Activated naive CD4-positive, alpha-beta T cell treated with anti-CD3 and anti-CD28 coated beads for 36 hours (primary cell): Measurements from ENCODE around the gene GPD2. TPM values are rescaled to one million over a fixed set of nuclear protein-coding genes. Genes with fewer than 3 reads are reported as not detected.

Experiments used
- CTCF ChIA-PET: fragments of 350-600 bp; sonication (Branson Sonifier 250); formaldehyde crosslinking; loops from one replicate; lab custom pipeline; 2021; ENCODE audit warnings: antibody characterized with exemption; lab: Charles Lee
- DNase-seq: peaks from one replicate; pipeline ENCODE4 v3.0.0-alpha.2; 2020
- H3K27ac Mint-ChIP-seq: one replicate; pipeline ENCODE4 v1.8.0; 2021; ENCODE audit warnings: mild to moderate bottlenecking, mixed read lengths
- H3K27me3 Mint-ChIP-seq: one replicate; pipeline ENCODE4 v1.8.0; 2021; ENCODE audit warnings: low read depth, mixed read lengths
- H3K36me3 Mint-ChIP-seq: one replicate; pipeline ENCODE4 v1.8.0; 2021; ENCODE audit warnings: low read depth, mixed read lengths
- H3K4me1 Mint-ChIP-seq: one replicate; pipeline ENCODE4 v1.8.0; 2021; ENCODE audit warnings: low read depth, mixed read lengths
- H3K4me3 Mint-ChIP-seq: one replicate; pipeline ENCODE4 v1.8.0; 2021; ENCODE audit warnings: mild to moderate bottlenecking, moderate library complexity, mixed read lengths
- H3K9me3 Mint-ChIP-seq: one replicate; pipeline ENCODE4 v1.8.0; 2021; ENCODE audit warnings: mixed read lengths
- intact Hi-C: fragments of 100-400 bp; cut with micrococcal nuclease; formaldehyde crosslinking; loops from one replicate; pipeline ENCODE4 v1.15.1; 2023
- total RNA-seq, 2 experiments: library from RNA; stranded (reverse); gene quantifications; one replicate each; pipeline ENCODE4 v1.2.3, GENCODE V29; 2021

Gene GPD2
- total RNA-seq, 2 experiments from 2014 or later: 18.8 to 19.9 TPM

GRCh38 chr2:156541229-156541628, 105.0 kb downstream of the GPD2 start:
- H3K27me3 Mint-ChIP-seq: no peaks in the 10 kb centered on the region
- DNase-seq: no peak
- no peak overlapping the region for H3K27ac Mint-ChIP-seq
- CTCF ChIA-PET: no interaction called here
- no peak overlapping the region for H3K4me3 Mint-ChIP-seq
- peaks cover 3% of the 10 kb centered on the region for H3K9me3 Mint-ChIP-seq
- intact Hi-C loops: no loop called here
- peaks cover 39% of the 10 kb centered on the region for H3K4me1 Mint-ChIP-seq
- peaks cover 6% of the 10 kb centered on the region for H3K36me3 Mint-ChIP-seq

DNA sequence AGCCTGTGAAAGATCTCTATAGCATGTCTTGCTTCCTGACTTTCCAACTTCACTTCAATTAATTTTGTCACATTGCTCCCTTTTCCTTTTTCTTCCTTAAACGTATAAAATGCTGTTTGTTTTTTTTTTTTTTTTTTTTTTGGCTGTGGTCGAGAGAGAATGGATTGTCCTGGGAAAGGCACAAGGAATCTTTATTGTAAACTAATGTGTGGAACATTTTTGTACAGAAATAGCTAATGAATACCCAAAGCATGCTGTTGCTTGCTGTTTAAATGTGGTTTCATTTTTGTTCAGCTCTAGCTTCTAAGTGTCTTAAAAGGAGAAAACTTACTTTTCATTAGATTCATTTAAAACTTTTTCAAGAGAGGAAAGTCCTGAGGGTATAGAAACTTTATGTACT, 105.5 kb downstream of the GPD2 start:
- H3K36me3 Mint-ChIP-seq: peaks cover 6% of the 10 kb centered on the region
- peaks cover 37% of the 10 kb centered on the region for H3K4me1 Mint-ChIP-seq
- CTCF ChIA-PET: no interaction called here
- no peak overlapping the region for H3K4me3 Mint-ChIP-seq
- peaks cover 3% of the 10 kb centered on the region for H3K9me3 Mint-ChIP-seq
- no peaks in the 10 kb centered on the region for H3K27me3 Mint-ChIP-seq
- no peak for DNase-seq
- no peak overlapping the region for H3K27ac Mint-ChIP-seq
- intact Hi-C loops: no loop called here

- intact Hi-C loops: no loop called here
- no peak for DNase-seq
- H3K27ac Mint-ChIP-seq: no peak overlapping the region
- CTCF ChIA-PET: no interaction called here
- no peaks in the 10 kb centered on the region for H3K4me1 Mint-ChIP-seq
- H3K27me3 Mint-ChIP-seq: no peaks in the 10 kb centered on the region
- H3K9me3 Mint-ChIP-seq: peaks cover 2% of the 10 kb centered on the region
- H3K36me3 Mint-ChIP-seq: peaks cover 9% of the 10 kb centered on the region
- H3K4me3 Mint-ChIP-seq: no peak overlapping the region
Measured at GRCh38 chr2:156548413-156548812, 112.2 kb downstream of the GPD2 start.

DNA sequence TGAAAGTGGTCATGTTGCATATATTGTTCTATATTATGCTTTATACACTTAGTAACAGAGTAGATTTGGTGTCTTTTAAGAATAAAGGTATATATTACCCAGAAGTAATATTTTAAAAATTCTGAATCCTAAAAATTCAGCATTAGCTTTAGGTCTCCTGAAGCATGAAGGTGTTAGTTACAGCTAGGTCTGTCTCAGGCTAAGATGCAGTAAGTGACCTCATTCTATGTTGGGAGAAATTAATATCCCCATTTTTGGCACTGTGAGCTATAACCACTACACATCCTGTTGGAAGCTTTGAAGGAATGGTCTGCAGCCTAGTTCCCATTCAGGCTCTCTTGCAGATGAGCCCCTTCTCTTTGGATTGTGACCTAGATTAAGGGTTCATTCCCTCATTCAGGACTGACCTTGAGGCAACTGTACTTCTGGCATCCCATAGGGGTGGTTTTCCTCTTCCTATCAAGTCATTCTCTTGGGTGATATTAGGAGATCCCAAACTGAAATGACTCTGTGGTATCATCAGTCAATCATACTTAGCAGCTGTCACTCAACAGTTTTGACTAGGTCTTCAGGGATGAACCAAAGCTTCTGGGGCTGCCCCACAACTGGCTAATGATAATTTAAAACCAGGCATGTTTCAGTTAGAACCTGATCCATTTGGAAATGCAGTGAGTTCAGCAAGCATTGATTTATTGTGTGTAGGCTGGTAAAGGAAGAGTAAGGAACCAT, 117.7 kb downstream of the GPD2 start:
- H3K9me3 Mint-ChIP-seq: no peaks in the 10 kb centered on the region
- H3K4me1 Mint-ChIP-seq: no peaks in the 10 kb centered on the region
- intact Hi-C loops: no loop called here
- CTCF ChIA-PET: no interaction called here
- H3K4me3 Mint-ChIP-seq: no peak overlapping the region
- H3K27ac Mint-ChIP-seq: no peak overlapping the region
- no peak for DNase-seq
- H3K36me3 Mint-ChIP-seq: peaks cover 15% of the 10 kb centered on the region
- no peaks in the 10 kb centered on the region for H3K27me3 Mint-ChIP-seq

DNA sequence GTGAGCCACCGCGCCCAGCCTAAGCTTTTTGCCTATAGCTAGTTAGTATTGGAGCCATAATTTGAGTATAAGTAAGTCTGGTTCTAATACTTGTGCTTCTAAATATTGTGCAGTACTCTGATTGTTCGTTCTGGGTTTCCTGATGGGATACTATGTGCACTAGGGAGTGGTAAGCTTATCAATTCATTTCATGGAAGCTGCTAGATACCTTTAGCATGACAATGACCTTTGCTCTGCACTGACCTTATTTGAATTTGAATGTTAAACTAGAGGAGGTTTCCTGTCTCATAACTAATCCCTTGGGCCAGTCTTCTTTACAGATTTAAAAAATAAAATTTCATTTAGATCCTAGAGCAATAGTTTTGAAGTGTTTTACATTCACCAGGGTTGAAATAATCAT, 125.1 kb downstream of the GPD2 start:
- no peaks in the 10 kb centered on the region for H3K4me1 Mint-ChIP-seq
- H3K9me3 Mint-ChIP-seq: no peaks in the 10 kb centered on the region
- intact Hi-C loops: no loop called here
- DNase-seq: no peak
- no peaks in the 10 kb centered on the region for H3K27me3 Mint-ChIP-seq
- peaks cover 13% of the 10 kb centered on the region for H3K36me3 Mint-ChIP-seq
- no peak overlapping the region for H3K4me3 Mint-ChIP-seq
- CTCF ChIA-PET: no interaction called here
- no peak overlapping the region for H3K27ac Mint-ChIP-seq

- DNase-seq: no peak
- H3K4me1 Mint-ChIP-seq: no peaks in the 10 kb centered on the region
- H3K4me3 Mint-ChIP-seq: no peak overlapping the region
- CTCF ChIA-PET: interaction anchor here (0.5 kb wide), 1 partner anchor 1957 kb away, joined by 4 read pairs; no protein-coding TSS in a partner anchor
- H3K27me3 Mint-ChIP-seq: no peaks in the 10 kb centered on the region
- no peak overlapping the region for H3K27ac Mint-ChIP-seq
- intact Hi-C loops: no loop called here
- peaks cover 13% of the 10 kb centered on the region for H3K36me3 Mint-ChIP-seq
- no peaks in the 10 kb centered on the region for H3K9me3 Mint-ChIP-seq
Measured at GRCh38 chr2:156562124-156562523, 125.9 kb downstream of the GPD2 start.

DNA sequence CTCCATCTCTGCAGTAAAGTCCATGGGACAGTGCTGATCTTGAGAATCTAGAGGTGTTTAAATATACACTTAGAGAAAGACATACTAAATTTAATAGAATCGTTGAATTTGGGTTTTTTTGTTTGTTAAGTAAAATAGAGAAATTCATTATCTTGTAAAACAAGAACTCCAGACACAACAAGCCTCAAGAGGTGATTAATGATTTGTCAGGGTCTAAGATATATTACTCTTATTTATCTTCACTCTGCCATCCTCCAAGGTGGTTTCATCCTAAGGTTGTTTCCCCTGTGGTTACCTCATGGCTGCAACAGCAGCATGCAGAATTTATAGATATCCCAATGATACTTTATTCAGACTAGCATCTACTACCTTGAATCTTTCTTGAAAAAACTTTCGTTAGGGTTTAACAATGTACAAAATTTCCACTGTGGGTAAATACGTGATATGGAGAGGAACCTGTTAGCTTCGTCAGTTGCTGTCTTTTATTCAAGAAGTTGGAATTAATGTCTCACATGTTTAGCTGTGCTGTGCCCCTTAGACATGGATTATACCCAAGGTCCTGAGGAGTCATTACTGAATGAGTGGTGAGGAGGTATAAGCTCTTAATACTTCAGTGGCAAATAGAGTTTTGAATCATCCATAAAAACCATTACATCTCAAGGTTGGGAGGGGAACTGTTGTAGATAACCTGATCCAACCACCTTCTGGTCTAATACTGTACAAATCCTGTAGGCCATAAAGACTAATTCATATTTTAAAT, 128.0 kb downstream of the GPD2 start:
- no peak for DNase-seq
- intact Hi-C loops: no loop called here

GRCh38 chr2:156565066-156565710, 129.0 kb downstream of the GPD2 start:
- no peak overlapping the region for H3K27ac Mint-ChIP-seq
- CTCF ChIA-PET: interaction anchor here (1.0 to 1.1 kb wide), 2 partner anchors 43 to 229 kb away, joined by 3 to 4 read pairs; no protein-coding TSS in a partner anchor
- H3K4me3 Mint-ChIP-seq: no peak overlapping the region
- H3K4me1 Mint-ChIP-seq: no peaks in the 10 kb centered on the region
- DNase-seq: no peak
- H3K9me3 Mint-ChIP-seq: no peaks in the 10 kb centered on the region
- intact Hi-C loops: no loop called here
- H3K27me3 Mint-ChIP-seq: no peaks in the 10 kb centered on the region
- peaks cover 3% of the 10 kb centered on the region for H3K36me3 Mint-ChIP-seq

More for the DNA sequence above, 128.0 kb downstream of the GPD2 start:
- no peak overlapping the region for H3K27ac Mint-ChIP-seq
- CTCF ChIA-PET: no interaction called here
- H3K27me3 Mint-ChIP-seq: no peaks in the 10 kb centered on the region
- H3K9me3 Mint-ChIP-seq: no peaks in the 10 kb centered on the region
- no peaks in the 10 kb centered on the region for H3K4me1 Mint-ChIP-seq
- peaks cover 3% of the 10 kb centered on the region for H3K36me3 Mint-ChIP-seq
- H3K4me3 Mint-ChIP-seq: no peak overlapping the region

GRCh38 chr2:156573710-156574109, 137.5 kb downstream of the GPD2 start:
- DNase-seq: no peak
- intact Hi-C loops: no loop called here
- Mint-ChIP-seq H3K36me3 (peaks cover 18% of the 10 kb centered on the region), H3K4me3 (no peak overlapping the region), H3K27me3 (no peaks in the 10 kb centered on the region), H3K9me3 (no peaks in the 10 kb centered on the region), H3K27ac (no peak overlapping the region), H3K4me1 (peaks cover 8% of the 10 kb centered on the region)
- CTCF ChIA-PET: interaction anchor here (0.6 to 1.5 kb wide), 3 partner anchors 9 to 239 kb away, joined by 4 to 7 read pairs (median 4); no protein-coding TSS in a partner anchor

DNA sequence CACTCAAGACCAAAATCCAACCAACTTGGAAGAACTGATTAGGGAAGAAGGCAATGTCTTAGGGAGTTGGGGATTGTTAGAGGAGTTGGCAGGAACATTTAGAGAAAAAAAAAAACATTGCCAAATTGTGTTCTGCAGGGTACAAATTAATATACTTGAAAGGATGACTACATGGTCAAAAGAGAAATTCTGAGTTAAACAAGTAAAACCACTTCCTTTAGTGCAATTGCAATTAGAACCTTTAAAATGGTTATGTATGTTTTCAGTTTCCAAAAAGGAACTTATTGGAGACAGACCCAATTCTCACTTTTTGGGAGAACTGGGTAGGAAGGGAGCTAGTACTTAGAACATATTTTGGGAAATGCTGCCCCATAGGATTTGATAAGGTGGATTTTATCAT, 137.9 kb downstream of the GPD2 start:
- intact Hi-C loops: no loop called here
- H3K4me3 Mint-ChIP-seq: no peak overlapping the region
- CTCF ChIA-PET: interaction anchor here (1.3 to 1.5 kb wide), 2 partner anchors 9 to 239 kb away, joined by 4 to 7 read pairs; no protein-coding TSS in a partner anchor
- no peak overlapping the region for H3K27ac Mint-ChIP-seq
- peaks cover 17% of the 10 kb centered on the region for H3K36me3 Mint-ChIP-seq
- H3K9me3 Mint-ChIP-seq: no peaks in the 10 kb centered on the region
- no peak for DNase-seq
- H3K4me1 Mint-ChIP-seq: peaks cover 8% of the 10 kb centered on the region
- no peaks in the 10 kb centered on the region for H3K27me3 Mint-ChIP-seq

GRCh38 chr2:156576005-156576404, 139.8 kb downstream of the GPD2 start:
- Mint-ChIP-seq H3K27me3 (no peaks in the 10 kb centered on the region), H3K27ac (no peak overlapping the region), H3K4me1 (peaks cover 13% of the 10 kb centered on the region), H3K9me3 (no peaks in the 10 kb centered on the region), H3K36me3 (peaks cover 16% of the 10 kb centered on the region), H3K4me3 (no peak overlapping the region)
- no peak for DNase-seq
- intact Hi-C loops: no loop called here
- CTCF ChIA-PET: no interaction called here

GRCh38 chr2:156580501-156580900, 144.3 kb downstream of the GPD2 start:
- H3K4me3 Mint-ChIP-seq: no peak overlapping the region
- H3K36me3 Mint-ChIP-seq: peaks cover 6% of the 10 kb centered on the region
- H3K9me3 Mint-ChIP-seq: no peaks in the 10 kb centered on the region
- peaks cover 4% of the 10 kb centered on the region for H3K4me1 Mint-ChIP-seq
- H3K27ac Mint-ChIP-seq: no peak overlapping the region
- no peaks in the 10 kb centered on the region for H3K27me3 Mint-ChIP-seq
- intact Hi-C loops: loop anchor here (10.0 kb wide), 1 partner anchor 314 kb away; no protein-coding TSS in a partner anchor
- DNase-seq: no peak
- CTCF ChIA-PET: interaction anchor here (0.8 kb wide), 1 partner anchor 245 kb away, joined by 3 read pairs; no protein-coding TSS in a partner anchor
